ENCODE data around the gene ZNF678. TPM values are rescaled to one million over a fixed set of nuclear protein-coding genes. Genes with fewer than 3 reads are reported as not detected.
A peak's percentile ranks its signal among the peaks of the same experiment; 100 is the strongest.
"Not testable (repeated sequence)": the region's sequence is repeated elsewhere in the genome, so short reads cannot be mapped to it uniquely, and the experiment has no call there.

Gene ZNF678
- total RNA-seq, 8 experiments from 2014 or later, result 1.7 to 27.0 (median 18.3) TPM

- Histone ChIP-seq H3K27ac (no peak overlapping the region), H3K4me1 (replicated peaks in 1 of 2) (no peaks in the 10 kb centered on the region), H3K4me3 (no peak overlapping the region)
- no peak for ATAC-seq (replicated peaks in 6 of 8)
- WGBS, 10 experiments, result 82 to 100% (median 93%) methylated on average over 2 to 13 of the region's 13 CpGs
- in situ Hi-C loops (cut with MboI; ENCODE audit: low pct_unique_long_range_greater_than_20kb in 2 of 9, low sequenced_read_pairs in 9 of 9, unreplicated experiment in 9 of 9), result no loop called here
Measured at GRCh38 chr1:227632325-227632724, 69.0 kb downstream of the ZNF678 start.

GRCh38 chr1:227635596-227635995 is 72.2 kb downstream of the ZNF678 start:
- Histone ChIP-seq H3K27ac (no peak overlapping the region), H3K4me3 (no peak overlapping the region), H3K4me1 (replicated peaks in 1 of 2) (no peaks in the 10 kb centered on the region)
- in situ Hi-C loops (cut with MboI; ENCODE audit: low pct_unique_long_range_greater_than_20kb in 2 of 9, low sequenced_read_pairs in 9 of 9, unreplicated experiment in 9 of 9), result no loop called here
- ATAC-seq (replicated peaks in 6 of 8), result no peak
- WGBS, 10 experiments, result 85 to 100% (median 94%) methylated on average over 1 to 8 of the region's 9 CpGs; no CpG with 5 or more reads in 2 of the 10 experiments

- no peaks in the 10 kb centered on the region for H3K4me1 ChIP-seq (replicated peaks in 1 of 2)
- WGBS, 10 experiments, result 79 to 100% (median 93%) methylated on average over 1 to 2 of the region's 2 CpGs
- no peak overlapping the region for H3K27ac ChIP-seq
- no peak for ATAC-seq (replicated peaks in 6 of 8)
- in situ Hi-C loops (cut with MboI; ENCODE audit: low pct_unique_long_range_greater_than_20kb in 2 of 9, low sequenced_read_pairs in 9 of 9, unreplicated experiment in 9 of 9), result no loop called here
- no peak overlapping the region for H3K4me3 ChIP-seq
Measured at GRCh38 chr1:227654431-227654830, 91.1 kb downstream of the ZNF678 start.

GRCh38 chr1:227654858-227655752 is 91.7 kb downstream of the ZNF678 start:
- no peak overlapping the region for H3K4me3 ChIP-seq
- WGBS, 10 experiments, result 81 to 100% (median 93%) methylated on average over 1 to 6 of the region's 6 CpGs
- ATAC-seq (replicated peaks in 6 of 8), result no peak
- H3K4me1 ChIP-seq (replicated peaks in 1 of 2), result no peaks in the 10 kb centered on the region
- in situ Hi-C loops (cut with MboI; ENCODE audit: low pct_unique_long_range_greater_than_20kb in 2 of 9, low sequenced_read_pairs in 9 of 9, unreplicated experiment in 9 of 9), result no loop called here
- H3K27ac ChIP-seq, result no peak overlapping the region

- Histone ChIP-seq H3K4me3 (no peak overlapping the region), H3K4me1 (replicated peaks in 1 of 2) (no peaks in the 10 kb centered on the region), H3K27ac (no peak overlapping the region)
- in situ Hi-C loops (cut with MboI; ENCODE audit: low pct_unique_long_range_greater_than_20kb in 2 of 9, low sequenced_read_pairs in 9 of 9, unreplicated experiment in 9 of 9), result no loop called here
- no peak for ATAC-seq (replicated peaks in 6 of 8)
Measured at GRCh38 chr1:227661495-227661894, 98.1 kb downstream of the ZNF678 start.

DNA sequence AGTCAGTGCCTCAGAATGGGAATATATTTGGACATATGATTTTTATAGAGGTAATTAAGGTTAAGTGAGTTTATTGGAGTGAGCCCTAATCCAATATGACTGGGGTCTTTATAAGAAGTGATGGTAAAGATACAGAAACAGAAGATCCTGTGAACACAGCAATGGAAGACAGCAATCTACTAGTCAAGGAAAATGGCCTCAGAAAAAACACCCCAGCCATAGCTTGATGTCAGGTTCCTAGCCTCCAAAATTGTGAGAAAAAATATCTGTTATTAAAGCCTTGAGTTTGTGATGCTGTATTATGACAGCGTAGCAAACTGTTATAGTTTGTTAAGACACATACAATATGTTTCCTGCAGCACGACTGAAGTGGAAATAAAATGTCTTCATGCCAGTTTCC is 99.6 kb downstream of the ZNF678 start:
- no peak for ATAC-seq (replicated peaks in 6 of 8)
- Histone ChIP-seq H3K27ac (no peak overlapping the region), H3K4me1 (replicated peaks in 1 of 2) (no peaks in the 10 kb centered on the region), H3K4me3 (no peak overlapping the region)
- in situ Hi-C loops (cut with MboI; ENCODE audit: low pct_unique_long_range_greater_than_20kb in 2 of 9, low sequenced_read_pairs in 9 of 9, unreplicated experiment in 9 of 9), result no loop called here
- WGBS, 10 experiments, result 40 to 100% (median 91%) methylated on average over 1 to 2 of the region's 2 CpGs; no CpG with 5 or more reads in 2 of the 10 experiments

DNA sequence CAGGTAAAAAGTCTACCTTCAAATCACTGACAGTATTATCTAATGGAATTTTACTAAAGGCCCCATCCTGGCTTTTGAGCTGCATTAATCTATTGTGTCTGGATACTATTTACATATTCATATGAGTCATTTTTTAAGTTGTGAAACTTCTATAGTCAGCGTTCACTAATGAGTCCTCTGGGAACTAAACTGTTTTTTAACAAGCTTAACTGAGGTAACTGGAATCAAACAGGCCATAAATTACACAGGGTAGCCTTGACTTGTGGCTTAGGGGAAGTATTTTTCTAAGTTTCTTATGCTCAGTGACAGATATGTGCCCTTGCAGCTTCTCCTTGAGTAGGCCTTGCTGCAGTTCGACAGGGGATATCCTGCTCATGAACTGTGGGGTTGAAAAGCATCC is 102.9 kb downstream of the ZNF678 start:
- Histone ChIP-seq H3K27ac (no peak overlapping the region), H3K4me1 (replicated peaks in 1 of 2) (no peaks in the 10 kb centered on the region), H3K4me3 (no peak overlapping the region)
- 0 to 100% (median 80%) methylated on average over 1 to 2 of the region's 2 CpGs for WGBS, 10 experiments
- in situ Hi-C loops (cut with MboI; ENCODE audit: low pct_unique_long_range_greater_than_20kb in 2 of 9, low sequenced_read_pairs in 9 of 9, unreplicated experiment in 9 of 9), result no loop called here
- no peak for ATAC-seq (replicated peaks in 6 of 8)

GRCh38 chr1:227673441-227673840 is 110.1 kb downstream of the ZNF678 start:
- no peak for ATAC-seq (replicated peaks in 6 of 8)
- 71 to 100% (median 100%) methylated on average over 1 of the region's 1 CpG; no CpG with 5 or more reads in 3 of the 10 experiments for WGBS, 10 experiments
- H3K4me1 ChIP-seq (replicated peaks in 1 of 2), result no peaks in the 10 kb centered on the region
- no peak overlapping the region for H3K4me3 ChIP-seq
- in situ Hi-C loops (cut with MboI; ENCODE audit: low pct_unique_long_range_greater_than_20kb in 2 of 9, low sequenced_read_pairs in 9 of 9, unreplicated experiment in 9 of 9), result no loop called here
- no peak overlapping the region for H3K27ac ChIP-seq

GRCh38 chr1:227685807-227686206 is 122.5 kb downstream of the ZNF678 start:
- no peak overlapping the region for H3K27ac ChIP-seq
- 10 to 97% (median 76%) methylated on average over 1 to 8 of the region's 8 CpGs for WGBS, 10 experiments
- in situ Hi-C loops (cut with MboI; ENCODE audit: low pct_unique_long_range_greater_than_20kb in 2 of 9, low sequenced_read_pairs in 9 of 9, unreplicated experiment in 9 of 9), result no loop called here
- no peak overlapping the region for H3K4me3 ChIP-seq
- no peak for ATAC-seq (replicated peaks in 6 of 8)
- H3K4me1 ChIP-seq (replicated peaks in 1 of 2), result no peaks in the 10 kb centered on the region

- in situ Hi-C loops (cut with MboI; ENCODE audit: low pct_unique_long_range_greater_than_20kb in 2 of 9, low sequenced_read_pairs in 9 of 9, unreplicated experiment in 9 of 9), result no loop called here
- H3K4me3 ChIP-seq, result no peak overlapping the region
- no peak overlapping the region for H3K27ac ChIP-seq
- ATAC-seq (replicated peaks in 6 of 8), result no peak
- WGBS, 10 experiments, result 0 to 79% (median 70%) methylated on average over 1 to 3 of the region's 3 CpGs; no CpG with 5 or more reads in 2 of the 10 experiments
- H3K4me1 ChIP-seq (replicated peaks in 1 of 2), result no peaks in the 10 kb centered on the region
Measured at GRCh38 chr1:227697321-227697864, 134.0 kb downstream of the ZNF678 start.

DNA sequence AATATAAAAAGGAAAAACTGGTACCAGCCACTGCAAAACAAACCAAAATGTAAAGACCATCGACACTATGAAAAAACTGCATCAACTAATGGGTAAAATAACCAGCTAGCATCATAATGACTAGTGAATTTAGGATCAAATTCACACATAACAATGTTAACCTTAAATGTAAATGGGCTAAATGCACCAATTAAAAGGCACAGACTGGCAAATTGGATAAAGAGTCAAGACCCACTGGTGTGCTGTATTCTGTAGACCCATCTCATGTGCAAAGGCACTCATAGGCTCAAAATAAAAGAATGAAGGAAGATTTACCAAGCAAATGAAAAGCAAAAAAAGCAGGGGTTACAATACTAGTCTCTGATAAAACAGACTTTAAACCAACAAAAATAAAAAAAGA is 138.3 kb downstream of the ZNF678 start:
- WGBS, 10 experiments, result 0 to 87% (median 33%) methylated on average over 1 of the region's 1 CpG; no CpG with 5 or more reads in 3 of the 10 experiments
- in situ Hi-C loops (cut with MboI; ENCODE audit: low pct_unique_long_range_greater_than_20kb in 2 of 9, low sequenced_read_pairs in 9 of 9, unreplicated experiment in 9 of 9); H3K4me1 ChIP-seq (replicated peaks in 1 of 2); ATAC-seq (replicated peaks in 6 of 8); H3K4me3 ChIP-seq; H3K27ac ChIP-seq: not testable (repeated sequence)

DNA sequence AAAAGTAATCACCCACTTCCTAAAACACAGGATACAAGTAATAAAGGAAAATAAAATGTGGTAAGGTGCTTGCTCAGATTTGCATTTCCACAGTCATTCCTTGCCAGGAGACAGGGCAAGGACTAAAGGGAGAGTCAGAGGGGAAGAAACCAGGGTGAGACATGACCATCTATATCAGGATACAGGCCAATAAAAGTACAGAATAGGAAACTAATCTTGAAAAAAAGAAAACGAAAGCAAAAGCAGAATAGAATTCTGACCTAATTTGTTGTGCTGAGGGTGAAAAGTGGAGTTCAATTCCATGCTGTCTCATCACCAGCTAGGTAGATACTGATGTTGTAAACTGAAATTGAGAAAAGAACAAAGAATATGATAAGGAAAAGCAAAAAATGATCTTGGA is 144.5 kb downstream of the ZNF678 start:
- WGBS, 10 experiments, result 0 to 81% (median 36%) methylated on average over 1 of the region's 1 CpG; no CpG with 5 or more reads in 1 of the 10 experiments
- H3K4me1 ChIP-seq (replicated peaks in 1 of 2), result no peaks in the 10 kb centered on the region
- peak in 2 of 8 experiments; percentile 34 to 53 for ATAC-seq (replicated peaks in 6 of 8)
- no peak overlapping the region for H3K27ac ChIP-seq
- no peak overlapping the region for H3K4me3 ChIP-seq
- in situ Hi-C loops (cut with MboI; ENCODE audit: low pct_unique_long_range_greater_than_20kb in 2 of 9, low sequenced_read_pairs in 9 of 9, unreplicated experiment in 9 of 9), result no loop called here

- WGBS, 10 experiments, result 0 to 86% (median 50%) methylated on average over 1 of the region's 1 CpG; no CpG with 5 or more reads in 3 of the 10 experiments
- Histone ChIP-seq H3K27ac (no peak overlapping the region), H3K4me3 (no peak overlapping the region), H3K4me1 (replicated peaks in 1 of 2) (no peaks in the 10 kb centered on the region)
- in situ Hi-C loops (cut with MboI; ENCODE audit: low pct_unique_long_range_greater_than_20kb in 2 of 9, low sequenced_read_pairs in 9 of 9, unreplicated experiment in 9 of 9), result no loop called here
- no peak for ATAC-seq (replicated peaks in 6 of 8)
Measured at GRCh38 chr1:227709451-227709850, 146.1 kb downstream of the ZNF678 start.

GRCh38 chr1:227710474-227710873 is 147.1 kb downstream of the ZNF678 start:
- H3K27ac ChIP-seq; H3K4me1 ChIP-seq (replicated peaks in 1 of 2); in situ Hi-C loops (cut with MboI; ENCODE audit: low pct_unique_long_range_greater_than_20kb in 2 of 9, low sequenced_read_pairs in 9 of 9, unreplicated experiment in 9 of 9); ATAC-seq (replicated peaks in 6 of 8); H3K4me3 ChIP-seq: not testable (repeated sequence)
- no CpG with 5 or more reads among the region's 24 CpGs for WGBS, 10 experiments

Data from motor neuron (in vitro differentiated cells).